ENCODE results near the gene VWA1.
"Not testable (repeated sequence)": the region's sequence is repeated elsewhere in the genome, so short reads cannot be mapped to it uniquely, and the experiment has no call there.

VWA1 gene

DNA sequence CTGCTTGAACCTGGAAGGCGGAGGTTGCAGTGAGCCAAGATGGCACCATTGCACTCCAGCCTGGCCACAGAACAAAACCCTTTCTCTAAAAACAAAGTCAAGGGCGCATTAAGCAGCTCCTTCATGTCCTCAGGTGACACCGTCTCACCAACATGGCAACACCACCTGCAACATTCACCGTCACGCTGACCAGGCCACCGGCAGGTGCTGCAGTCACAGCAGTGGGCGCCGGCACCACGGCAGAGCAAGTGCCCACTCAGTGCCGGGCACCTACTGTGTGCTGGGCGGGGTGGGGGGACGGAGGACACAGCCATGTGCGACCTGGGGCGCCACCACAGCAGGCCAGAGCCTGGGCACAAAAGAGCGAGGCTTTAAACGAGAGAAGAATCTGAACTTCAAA lies 48.2 kb downstream of the VWA1 start:
- Histone ChIP-seq H3K36me3 (ENCODE audit: control insufficient read depth in 1 of 2, insufficient read depth in 2 of 2, low read length in 2 of 2) (peaks cover 9 to 62% of the 10 kb centered on the region in 2 donors), H3K27ac (ENCODE audit: low read length) (no peak overlapping the region), H3K4me1 (ENCODE audit: control insufficient read depth in 1 of 2, insufficient read depth in 2 of 2, low read length in 2 of 2) (no peaks in the 10 kb centered on the region), H3K4me3 (ENCODE audit: low read depth in 1 of 2, low read length in 2 of 2) (no peak overlapping the region), H3K27me3 (ENCODE audit: low read depth, low read length) (no peaks in the 10 kb centered on the region), H3K9me3 (ENCODE audit: control insufficient read depth in 1 of 2, low read length in 2 of 2) (no peaks in the 10 kb centered on the region)

GRCh38 chr1:1484976-1485750 lies 49.7 kb downstream of the VWA1 start:
- peaks cover 5 to 64% of the 10 kb centered on the region in 2 donors for H3K36me3 ChIP-seq (ENCODE audit: control insufficient read depth in 1 of 2, insufficient read depth in 2 of 2, low read length in 2 of 2)
- not testable (repeated sequence) for H3K4me1 ChIP-seq (ENCODE audit: control insufficient read depth in 1 of 2, insufficient read depth in 2 of 2, low read length in 2 of 2); H3K9me3 ChIP-seq (ENCODE audit: control insufficient read depth in 1 of 2, low read length in 2 of 2); H3K27ac ChIP-seq (ENCODE audit: low read length); H3K4me3 ChIP-seq (ENCODE audit: low read depth in 1 of 2, low read length in 2 of 2); H3K27me3 ChIP-seq (ENCODE audit: low read depth, low read length)

DNA sequence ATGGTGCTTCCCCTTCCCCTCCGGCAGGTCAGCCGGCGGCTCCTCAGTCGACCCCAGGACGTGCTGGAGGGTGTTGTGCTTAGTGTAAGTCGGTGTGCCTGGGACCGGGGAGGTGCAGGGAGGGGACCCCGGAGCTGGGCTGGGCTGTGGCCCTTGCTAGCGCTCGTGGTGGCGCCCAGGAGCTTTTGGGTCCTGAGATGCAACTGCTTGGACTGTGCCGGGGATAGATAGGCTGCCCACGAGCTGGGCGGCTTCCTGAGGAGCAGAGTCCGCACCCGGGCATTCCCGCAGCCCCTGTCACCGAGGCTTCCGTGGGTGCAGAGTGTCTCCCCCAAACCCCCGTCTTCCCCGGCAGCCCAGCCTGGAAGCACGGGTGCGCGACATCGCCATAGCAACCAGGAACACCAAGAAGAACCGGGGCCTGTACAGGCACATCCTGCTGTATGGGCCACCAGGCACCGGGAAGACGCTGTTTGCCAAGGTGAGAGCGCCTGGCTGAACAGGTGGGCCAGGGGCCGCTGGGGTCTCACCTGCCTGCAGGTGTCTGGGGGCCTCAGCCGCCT lies 50.3 kb downstream of the VWA1 start:
- H3K27ac ChIP-seq (ENCODE audit: low read length); H3K4me3 ChIP-seq (ENCODE audit: low read depth in 1 of 2, low read length in 2 of 2): not testable (repeated sequence)
- peaks cover 5 to 66% of the 10 kb centered on the region in 2 donors for H3K36me3 ChIP-seq (ENCODE audit: control insufficient read depth in 1 of 2, insufficient read depth in 2 of 2, low read length in 2 of 2)

GRCh38 chr1:1487701-1488100 lies 52.2 kb downstream of the VWA1 start:
- Histone ChIP-seq H3K27me3 (ENCODE audit: low read depth, low read length) (no peaks in the 10 kb centered on the region), H3K9me3 (ENCODE audit: control insufficient read depth in 1 of 2, low read length in 2 of 2) (peaks cover 0 to 3% of the 10 kb centered on the region in 2 donors), H3K27ac (ENCODE audit: low read length) (no peak overlapping the region), H3K36me3 (ENCODE audit: control insufficient read depth in 1 of 2, insufficient read depth in 2 of 2, low read length in 2 of 2) (peaks cover 9 to 74% of the 10 kb centered on the region in 2 donors), H3K4me3 (ENCODE audit: low read depth in 1 of 2, low read length in 2 of 2) (no peak overlapping the region), H3K4me1 (ENCODE audit: control insufficient read depth in 1 of 2, insufficient read depth in 2 of 2, low read length in 2 of 2) (no peaks in the 10 kb centered on the region)

More for the DNA sequence above, 50.3 kb downstream of the VWA1 start:
- not testable (repeated sequence) for H3K4me1 ChIP-seq (ENCODE audit: control insufficient read depth in 1 of 2, insufficient read depth in 2 of 2, low read length in 2 of 2); H3K9me3 ChIP-seq (ENCODE audit: control insufficient read depth in 1 of 2, low read length in 2 of 2); H3K27me3 ChIP-seq (ENCODE audit: low read depth, low read length)

DNA sequence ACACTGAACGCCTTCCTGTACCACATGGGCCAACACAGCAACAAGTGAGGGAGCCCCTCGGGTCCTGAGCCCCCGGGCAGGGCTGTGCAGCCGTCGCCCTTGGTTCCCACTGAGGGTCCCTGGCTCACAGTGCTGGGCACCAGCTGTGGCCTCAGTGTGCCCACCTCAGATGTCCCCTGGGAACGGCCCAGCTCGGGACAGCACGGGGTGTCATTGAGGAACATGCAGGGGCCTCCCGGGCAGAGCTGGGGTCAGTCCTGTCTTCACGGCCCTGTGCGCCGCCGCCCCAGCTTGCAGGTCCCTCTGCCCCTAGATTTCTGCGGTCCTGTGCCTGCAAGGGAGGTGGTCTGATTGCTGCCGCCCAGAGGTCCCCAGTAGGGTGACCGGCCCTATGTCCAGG lies 53.7 kb downstream of the VWA1 start:
- H3K9me3 ChIP-seq (ENCODE audit: control insufficient read depth in 1 of 2, low read length in 2 of 2): peaks cover 0 to 12% of the 10 kb centered on the region in 2 donors
- H3K27me3 ChIP-seq (ENCODE audit: low read depth, low read length): no peaks in the 10 kb centered on the region
- H3K4me1 ChIP-seq (ENCODE audit: control insufficient read depth in 1 of 2, insufficient read depth in 2 of 2, low read length in 2 of 2): no peaks in the 10 kb centered on the region
- H3K27ac ChIP-seq (ENCODE audit: low read length): no peak overlapping the region
- H3K4me3 ChIP-seq (ENCODE audit: low read depth in 1 of 2, low read length in 2 of 2): no peak overlapping the region
- H3K36me3 ChIP-seq (ENCODE audit: control insufficient read depth in 1 of 2, insufficient read depth in 2 of 2, low read length in 2 of 2): peaks cover 12 to 71% of the 10 kb centered on the region in 2 donors

DNA sequence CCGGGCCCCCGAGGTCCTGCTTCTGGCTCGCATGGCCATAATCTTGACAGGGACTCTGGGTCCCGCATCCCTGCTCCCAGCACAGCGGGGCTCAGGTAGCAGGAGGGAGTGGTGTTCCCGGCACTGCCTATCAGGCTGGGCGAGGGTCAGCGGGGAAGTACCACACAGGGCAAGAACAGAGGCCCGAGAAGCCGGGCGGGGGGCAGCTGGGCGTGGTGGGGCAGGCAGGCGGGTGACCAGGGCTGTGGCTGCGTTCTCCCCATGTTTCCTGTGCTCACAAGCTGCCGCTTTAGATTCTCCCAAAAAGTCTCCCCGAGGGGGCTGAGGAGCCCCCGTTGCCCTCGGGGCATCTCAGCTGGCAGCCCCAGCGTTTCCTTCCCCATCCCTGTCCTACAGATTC lies 54.4 kb downstream of the VWA1 start:
- no peak overlapping the region for H3K27ac ChIP-seq (ENCODE audit: low read length)
- peaks cover 0 to 12% of the 10 kb centered on the region in 2 donors for H3K9me3 ChIP-seq (ENCODE audit: control insufficient read depth in 1 of 2, low read length in 2 of 2)
- H3K4me3 ChIP-seq (ENCODE audit: low read depth in 1 of 2, low read length in 2 of 2): no peak overlapping the region
- H3K27me3 ChIP-seq (ENCODE audit: low read depth, low read length): no peaks in the 10 kb centered on the region
- H3K4me1 ChIP-seq (ENCODE audit: control insufficient read depth in 1 of 2, insufficient read depth in 2 of 2, low read length in 2 of 2): no peaks in the 10 kb centered on the region
- H3K36me3 ChIP-seq (ENCODE audit: control insufficient read depth in 1 of 2, insufficient read depth in 2 of 2, low read length in 2 of 2): peaks cover 12 to 73% of the 10 kb centered on the region in 2 donors

DNA sequence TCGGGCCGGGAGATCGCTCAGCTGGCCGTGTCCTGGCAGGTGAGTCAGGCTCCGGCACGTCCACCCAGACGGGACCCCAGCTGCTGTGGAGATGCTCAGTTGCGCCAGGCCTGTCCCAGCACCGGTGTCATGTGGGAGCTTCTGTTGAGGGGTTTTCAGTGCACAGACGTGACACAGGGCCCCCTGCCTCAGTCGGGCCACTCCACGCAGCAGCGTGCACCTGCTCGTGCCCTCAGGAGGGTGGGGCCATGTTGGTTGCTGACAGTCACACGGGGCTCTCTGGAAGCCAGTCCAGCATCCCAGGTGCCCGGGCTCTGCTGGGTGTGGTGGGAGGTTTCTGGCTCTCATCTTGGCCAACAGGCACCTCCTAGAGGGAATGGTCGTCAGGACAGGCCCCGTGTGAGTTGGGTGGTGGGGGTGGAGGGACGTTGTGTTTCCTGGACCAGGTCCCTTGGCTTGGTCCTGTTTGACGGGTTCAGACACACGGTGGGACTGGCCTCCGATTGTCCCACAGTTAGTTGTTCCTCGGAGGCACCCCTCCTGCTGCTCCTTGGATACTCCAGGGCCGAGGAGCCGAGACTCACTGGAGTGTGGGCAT lies 55.2 kb downstream of the VWA1 start:
- Histone ChIP-seq H3K9me3 (ENCODE audit: control insufficient read depth in 1 of 2, low read length in 2 of 2) (peaks cover 0 to 12% of the 10 kb centered on the region in 2 donors), H3K4me1 (ENCODE audit: control insufficient read depth in 1 of 2, insufficient read depth in 2 of 2, low read length in 2 of 2) (no peaks in the 10 kb centered on the region), H3K27ac (ENCODE audit: low read length) (no peak overlapping the region), H3K36me3 (ENCODE audit: control insufficient read depth in 1 of 2, insufficient read depth in 2 of 2, low read length in 2 of 2) (peaks cover 12 to 80% of the 10 kb centered on the region in 2 donors), H3K4me3 (ENCODE audit: low read depth in 1 of 2, low read length in 2 of 2) (no peak overlapping the region), H3K27me3 (ENCODE audit: low read depth, low read length) (no peaks in the 10 kb centered on the region)

DNA sequence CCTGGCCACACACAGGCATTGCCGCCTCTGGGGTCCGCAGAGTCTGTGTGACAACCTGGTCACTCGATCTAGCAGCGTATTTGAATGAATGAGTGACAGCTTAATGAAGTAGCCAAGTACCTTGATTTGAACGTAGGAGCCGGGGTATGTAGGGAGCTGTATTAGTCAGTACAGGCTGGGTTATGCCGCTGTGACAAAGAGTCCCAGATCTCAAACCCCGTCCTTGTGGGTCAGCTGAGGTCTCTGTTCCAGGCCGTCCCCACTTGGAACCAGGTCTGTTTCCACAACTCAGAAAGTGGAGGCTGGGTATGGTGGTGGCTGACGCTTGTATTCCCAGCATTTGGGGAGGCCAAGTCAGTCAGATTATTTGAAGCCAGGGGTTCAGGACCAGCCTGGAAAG lies 56.1 kb downstream of the VWA1 start:
- peaks cover 0 to 12% of the 10 kb centered on the region in 2 donors for H3K9me3 ChIP-seq (ENCODE audit: control insufficient read depth in 1 of 2, low read length in 2 of 2)
- no peaks in the 10 kb centered on the region for H3K4me1 ChIP-seq (ENCODE audit: control insufficient read depth in 1 of 2, insufficient read depth in 2 of 2, low read length in 2 of 2)
- peaks cover 12 to 78% of the 10 kb centered on the region in 2 donors for H3K36me3 ChIP-seq (ENCODE audit: control insufficient read depth in 1 of 2, insufficient read depth in 2 of 2, low read length in 2 of 2)
- no peak overlapping the region for H3K4me3 ChIP-seq (ENCODE audit: low read depth in 1 of 2, low read length in 2 of 2)
- no peak overlapping the region for H3K27ac ChIP-seq (ENCODE audit: low read length)
- H3K27me3 ChIP-seq (ENCODE audit: low read depth, low read length): no peaks in the 10 kb centered on the region

Measured in muscle layer of duodenum (tissue), 2 donors.